ENCODE data around the gene MDM2.

MDM2 gene

GRCh38 chr12:68873316-68873715 is 65.3 kb downstream of the MDM2 start:
- Histone ChIP-seq H3K27me3 (ENCODE audit: control insufficient read depth, insufficient read depth, low read length, poor library complexity, severe bottlenecking) (no peaks in the 10 kb centered on the region), H3K9me3 (ENCODE audit: control insufficient read depth, low read length) (no peaks in the 10 kb centered on the region), H3K4me3 (ENCODE audit: insufficient read depth, low read depth, low read length) (no peak overlapping the region), H3K4me1 (ENCODE audit: control insufficient read depth, insufficient read depth, low read length) (no peaks in the 10 kb centered on the region), H3K36me3 (ENCODE audit: control insufficient read depth, insufficient read depth, low read length) (no peaks in the 10 kb centered on the region), H3K27ac (ENCODE audit: insufficient read depth, low read depth, low read length, poor library complexity, severe bottlenecking) (no peak overlapping the region)
- 89 to 96% methylated on average over 4 of the region's 4 CpGs for WGBS, 2 experiments

- Histone ChIP-seq H3K27ac (ENCODE audit: insufficient read depth, low read depth, low read length, poor library complexity, severe bottlenecking) (no peak overlapping the region), H3K4me1 (ENCODE audit: control insufficient read depth, insufficient read depth, low read length) (no peaks in the 10 kb centered on the region), H3K36me3 (ENCODE audit: control insufficient read depth, insufficient read depth, low read length) (no peaks in the 10 kb centered on the region), H3K27me3 (ENCODE audit: control insufficient read depth, insufficient read depth, low read length, poor library complexity, severe bottlenecking) (no peaks in the 10 kb centered on the region), H3K9me3 (ENCODE audit: control insufficient read depth, low read length) (no peaks in the 10 kb centered on the region), H3K4me3 (ENCODE audit: insufficient read depth, low read depth, low read length) (no peak overlapping the region)
- 83 to 86% methylated on average over 4 of the region's 4 CpGs for WGBS, 2 experiments
These were observed 68.5 kb downstream of the MDM2 start for GRCh38 chr12:68876461-68876860.

- WGBS, 2 experiments: 85 to 96% methylated on average over 4 of the region's 4 CpGs
- no peaks in the 10 kb centered on the region for H3K27me3 ChIP-seq (ENCODE audit: control insufficient read depth, insufficient read depth, low read length, poor library complexity, severe bottlenecking)
- H3K9me3 ChIP-seq (ENCODE audit: control insufficient read depth, low read length): no peaks in the 10 kb centered on the region
- no peaks in the 10 kb centered on the region for H3K36me3 ChIP-seq (ENCODE audit: control insufficient read depth, insufficient read depth, low read length)
- H3K4me3 ChIP-seq (ENCODE audit: insufficient read depth, low read depth, low read length): no peak overlapping the region
- H3K27ac ChIP-seq (ENCODE audit: insufficient read depth, low read depth, low read length, poor library complexity, severe bottlenecking): no peak overlapping the region
- no peaks in the 10 kb centered on the region for H3K4me1 ChIP-seq (ENCODE audit: control insufficient read depth, insufficient read depth, low read length)
These were observed 69.6 kb downstream of the MDM2 start for GRCh38 chr12:68877583-68877982.

GRCh38 chr12:68878283-68878682 is 70.3 kb downstream of the MDM2 start:
- WGBS, 2 experiments: 97 to 98% methylated on average over 4 of the region's 4 CpGs
- no peaks in the 10 kb centered on the region for H3K4me1 ChIP-seq (ENCODE audit: control insufficient read depth, insufficient read depth, low read length)
- no peaks in the 10 kb centered on the region for H3K9me3 ChIP-seq (ENCODE audit: control insufficient read depth, low read length)
- H3K27me3 ChIP-seq (ENCODE audit: control insufficient read depth, insufficient read depth, low read length, poor library complexity, severe bottlenecking): no peaks in the 10 kb centered on the region
- H3K27ac ChIP-seq (ENCODE audit: insufficient read depth, low read depth, low read length, poor library complexity, severe bottlenecking): no peak overlapping the region
- no peak overlapping the region for H3K4me3 ChIP-seq (ENCODE audit: insufficient read depth, low read depth, low read length)
- no peaks in the 10 kb centered on the region for H3K36me3 ChIP-seq (ENCODE audit: control insufficient read depth, insufficient read depth, low read length)

- Histone ChIP-seq H3K27me3 (ENCODE audit: control insufficient read depth, insufficient read depth, low read length, poor library complexity, severe bottlenecking) (no peaks in the 10 kb centered on the region), H3K36me3 (ENCODE audit: control insufficient read depth, insufficient read depth, low read length) (no peaks in the 10 kb centered on the region), H3K4me1 (ENCODE audit: control insufficient read depth, insufficient read depth, low read length) (no peaks in the 10 kb centered on the region), H3K27ac (ENCODE audit: insufficient read depth, low read depth, low read length, poor library complexity, severe bottlenecking) (no peak overlapping the region), H3K9me3 (ENCODE audit: control insufficient read depth, low read length) (no peaks in the 10 kb centered on the region), H3K4me3 (ENCODE audit: insufficient read depth, low read depth, low read length) (no peak overlapping the region)
- WGBS, 2 experiments: 89 to 95% methylated on average over 2 to 4 of the region's 4 CpGs
These were observed 70.9 kb downstream of the MDM2 start for GRCh38 chr12:68878846-68879245.

GRCh38 chr12:68880660-68881325 is 72.8 kb downstream of the MDM2 start:
- H3K4me1 ChIP-seq (ENCODE audit: control insufficient read depth, insufficient read depth, low read length): no peaks in the 10 kb centered on the region
- no peaks in the 10 kb centered on the region for H3K9me3 ChIP-seq (ENCODE audit: control insufficient read depth, low read length)
- H3K36me3 ChIP-seq (ENCODE audit: control insufficient read depth, insufficient read depth, low read length): no peaks in the 10 kb centered on the region
- 92 to 97% methylated on average over 5 of the region's 5 CpGs for WGBS, 2 experiments
- H3K27me3 ChIP-seq (ENCODE audit: control insufficient read depth, insufficient read depth, low read length, poor library complexity, severe bottlenecking): no peaks in the 10 kb centered on the region
- H3K4me3 ChIP-seq (ENCODE audit: insufficient read depth, low read depth, low read length): no peak overlapping the region
- no peak overlapping the region for H3K27ac ChIP-seq (ENCODE audit: insufficient read depth, low read depth, low read length, poor library complexity, severe bottlenecking)

- Histone ChIP-seq H3K4me1 (ENCODE audit: control insufficient read depth, insufficient read depth, low read length) (no peaks in the 10 kb centered on the region), H3K9me3 (ENCODE audit: control insufficient read depth, low read length) (no peaks in the 10 kb centered on the region), H3K27me3 (ENCODE audit: control insufficient read depth, insufficient read depth, low read length, poor library complexity, severe bottlenecking) (no peaks in the 10 kb centered on the region), H3K36me3 (ENCODE audit: control insufficient read depth, insufficient read depth, low read length) (no peaks in the 10 kb centered on the region), H3K4me3 (ENCODE audit: insufficient read depth, low read depth, low read length) (no peak overlapping the region), H3K27ac (ENCODE audit: insufficient read depth, low read depth, low read length, poor library complexity, severe bottlenecking) (no peak overlapping the region)
- 93 to 94% methylated on average over 4 of the region's 4 CpGs for WGBS, 2 experiments
These were observed 74.4 kb downstream of the MDM2 start for GRCh38 chr12:68882251-68882964.

GRCh38 chr12:68883151-68883550 is 75.2 kb downstream of the MDM2 start:
- no peak overlapping the region for H3K4me3 ChIP-seq (ENCODE audit: insufficient read depth, low read depth, low read length)
- H3K36me3 ChIP-seq (ENCODE audit: control insufficient read depth, insufficient read depth, low read length): no peaks in the 10 kb centered on the region
- 93 to 96% methylated on average over 3 of the region's 3 CpGs for WGBS, 2 experiments

GRCh38 chr12:68884251-68884650 is 76.3 kb downstream of the MDM2 start:
- Histone ChIP-seq H3K9me3 (ENCODE audit: control insufficient read depth, low read length) (no peaks in the 10 kb centered on the region), H3K4me1 (ENCODE audit: control insufficient read depth, insufficient read depth, low read length) (no peaks in the 10 kb centered on the region), H3K27ac (ENCODE audit: insufficient read depth, low read depth, low read length, poor library complexity, severe bottlenecking) (no peak overlapping the region), H3K36me3 (ENCODE audit: control insufficient read depth, insufficient read depth, low read length) (no peaks in the 10 kb centered on the region), H3K4me3 (ENCODE audit: insufficient read depth, low read depth, low read length) (no peak overlapping the region), H3K27me3 (ENCODE audit: control insufficient read depth, insufficient read depth, low read length, poor library complexity, severe bottlenecking) (no peaks in the 10 kb centered on the region)
- 92 to 95% methylated on average over 5 of the region's 5 CpGs for WGBS, 2 experiments

More at GRCh38 chr12:68883151-68883550, 75.2 kb downstream of the MDM2 start:
- Histone ChIP-seq H3K27ac (ENCODE audit: insufficient read depth, low read depth, low read length, poor library complexity, severe bottlenecking) (no peak overlapping the region), H3K27me3 (ENCODE audit: control insufficient read depth, insufficient read depth, low read length, poor library complexity, severe bottlenecking) (no peaks in the 10 kb centered on the region), H3K4me1 (ENCODE audit: control insufficient read depth, insufficient read depth, low read length) (no peaks in the 10 kb centered on the region), H3K9me3 (ENCODE audit: control insufficient read depth, low read length) (no peaks in the 10 kb centered on the region)

- WGBS, 2 experiments: 89 to 91% methylated on average over 3 of the region's 3 CpGs
These were observed 77.4 kb downstream of the MDM2 start for GRCh38 chr12:68885381-68885780.

More at GRCh38 chr12:68885381-68885780, 77.4 kb downstream of the MDM2 start:
- Histone ChIP-seq H3K27me3 (ENCODE audit: control insufficient read depth, insufficient read depth, low read length, poor library complexity, severe bottlenecking) (no peaks in the 10 kb centered on the region), H3K36me3 (ENCODE audit: control insufficient read depth, insufficient read depth, low read length) (no peaks in the 10 kb centered on the region), H3K4me1 (ENCODE audit: control insufficient read depth, insufficient read depth, low read length) (no peaks in the 10 kb centered on the region), H3K27ac (ENCODE audit: insufficient read depth, low read depth, low read length, poor library complexity, severe bottlenecking) (no peak overlapping the region), H3K9me3 (ENCODE audit: control insufficient read depth, low read length) (no peaks in the 10 kb centered on the region), H3K4me3 (ENCODE audit: insufficient read depth, low read depth, low read length) (no peak overlapping the region)

Measured in ectodermal cell (in vitro differentiated cells).